ENCODE measurements around the gene PDCD6IP.

GRCh38 chr3:33869977-33870376, 71.5 kb downstream of the PDCD6IP start:
- TF ChIP-seq CTCF (IDR thresholded peaks at IDR 0.05) (no peak), ZFX (IDR thresholded peaks at IDR 0.05; ENCODE audit: borderline replicate concordance) (no peak)
